HCEC 1CT (cell line): ENCODE data around the gene SCMH1.

Experiments
- DNase-seq: peaks from one replicate; pipeline ENCODE4 v3.0.0-alpha.2; 2017

Gene SCMH1

GRCh38 chr1:41021526-41022308 lies 220.4 kb downstream of the SCMH1 start, which contains the start of gene SLFNL1:
TSS of gene SLFNL1 (minus strand) at chr1:41021725. CDS start at chr1:41020660, 1,065 bp downstream.
- peak; percentile 75 for DNase-seq

DNA sequence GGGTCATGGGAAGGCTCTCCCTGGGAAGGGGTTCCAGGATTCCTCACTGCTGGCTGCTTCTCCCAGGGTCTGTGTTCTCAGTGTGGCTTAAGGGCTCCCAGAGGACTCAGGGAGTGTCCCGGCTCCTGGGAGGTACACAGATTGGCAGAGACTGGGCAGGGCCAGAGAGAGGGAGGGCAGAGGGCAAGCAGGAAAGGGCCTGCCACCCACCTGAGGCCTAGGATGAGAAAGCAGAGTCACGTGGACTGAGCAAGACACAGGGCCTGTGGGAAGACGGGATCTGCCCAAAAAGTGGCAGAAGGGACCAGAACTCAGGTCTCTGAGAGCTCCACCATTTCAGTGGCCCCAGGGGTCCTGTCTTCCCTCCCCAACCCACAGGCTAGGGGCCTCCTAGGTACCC lies 221.5 kb downstream of the SCMH1 start:
- no peak for DNase-seq

GRCh38 chr1:41020109-41020576 lies 222.0 kb downstream of the SCMH1 start:
- no peak for DNase-seq

DNA sequence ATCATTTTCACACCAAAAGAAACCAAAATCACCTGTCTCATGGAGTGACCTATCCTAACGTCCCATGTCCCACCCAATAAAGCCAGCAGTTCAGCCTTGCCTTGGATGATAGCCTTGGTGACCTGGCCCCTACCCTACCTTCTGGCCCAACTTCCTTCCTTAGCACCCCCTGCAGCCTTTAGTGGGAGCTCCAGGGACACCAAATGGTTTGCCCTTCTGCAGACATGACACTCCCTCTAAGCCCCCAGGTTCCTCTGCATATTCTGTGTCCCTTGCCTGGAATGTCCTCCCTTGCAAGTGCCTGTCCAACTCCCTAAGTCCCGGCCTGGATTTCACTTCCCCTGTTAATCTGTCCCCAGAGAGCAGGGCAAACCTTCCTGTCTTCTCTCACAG lies 222.8 kb downstream of the SCMH1 start:
- DNase-seq = no peak

DNA sequence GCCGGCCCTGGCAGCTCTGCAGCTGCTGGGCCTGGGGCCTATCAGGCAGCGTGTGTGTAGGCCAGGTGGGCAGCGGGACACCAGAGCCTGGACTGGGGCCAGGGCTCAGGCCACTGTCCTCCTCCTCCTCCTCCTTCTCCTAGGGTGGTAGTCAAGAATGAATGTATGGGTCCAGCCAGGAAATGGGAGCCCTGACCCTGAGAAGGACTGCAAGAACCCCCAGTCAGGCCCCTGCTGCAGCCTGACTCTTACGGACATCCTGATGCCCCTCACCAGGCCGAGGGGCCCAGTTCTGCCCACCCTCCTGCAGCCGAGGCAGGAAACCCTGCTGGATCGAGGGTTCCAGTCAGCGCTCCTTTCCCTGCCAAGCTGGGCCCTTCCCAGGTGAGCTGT lies 224.1 kb downstream of the SCMH1 start:
- no peak for DNase-seq

DNA sequence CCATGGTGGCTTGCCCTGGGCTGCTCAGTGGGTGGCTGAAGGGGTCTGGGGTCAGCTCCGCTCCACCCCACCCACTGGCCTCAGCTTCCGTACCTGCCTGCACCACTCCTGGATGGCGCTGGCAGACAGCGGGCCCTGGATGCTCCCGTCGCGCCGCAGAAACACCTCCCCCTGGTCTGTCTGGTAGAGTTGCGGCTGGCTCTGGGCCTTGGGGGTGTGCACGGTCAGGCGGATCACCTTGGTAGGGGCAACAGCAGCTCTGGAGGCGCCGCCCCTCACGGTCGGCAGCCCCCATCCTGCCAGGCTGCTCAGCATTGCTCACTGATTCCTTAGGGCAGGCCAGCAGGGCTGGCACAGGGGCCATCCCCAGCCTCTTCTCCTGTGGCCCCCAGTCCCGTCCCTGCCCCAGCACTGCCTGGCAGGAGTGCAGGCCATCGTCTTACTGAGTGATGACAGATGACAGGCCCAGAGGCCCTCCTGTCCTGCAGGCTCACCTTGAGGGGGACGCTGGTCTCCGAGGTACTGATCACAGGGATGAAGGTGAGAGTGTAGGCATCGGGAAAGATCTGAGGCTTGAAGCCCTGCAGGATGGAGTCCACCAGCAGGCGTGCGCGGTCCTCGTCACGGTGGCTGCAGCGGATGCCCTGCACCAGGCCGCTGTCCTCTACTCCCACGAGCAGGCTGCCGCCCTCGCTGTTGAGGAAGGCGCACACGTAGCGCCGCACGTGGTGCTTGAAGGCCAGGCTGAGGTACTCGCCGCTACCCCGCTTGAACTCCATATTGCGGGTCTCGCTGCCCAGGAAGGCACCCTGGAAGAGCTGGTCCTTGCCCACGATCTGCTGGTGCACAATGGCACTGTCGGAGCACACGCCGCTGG lies 224.7 kb downstream of the SCMH1 start:
- DNase-seq = no peak

- DNase-seq = no peak
These were observed 226.1 kb downstream of the SCMH1 start for GRCh38 chr1:41015897-41016470.

DNA sequence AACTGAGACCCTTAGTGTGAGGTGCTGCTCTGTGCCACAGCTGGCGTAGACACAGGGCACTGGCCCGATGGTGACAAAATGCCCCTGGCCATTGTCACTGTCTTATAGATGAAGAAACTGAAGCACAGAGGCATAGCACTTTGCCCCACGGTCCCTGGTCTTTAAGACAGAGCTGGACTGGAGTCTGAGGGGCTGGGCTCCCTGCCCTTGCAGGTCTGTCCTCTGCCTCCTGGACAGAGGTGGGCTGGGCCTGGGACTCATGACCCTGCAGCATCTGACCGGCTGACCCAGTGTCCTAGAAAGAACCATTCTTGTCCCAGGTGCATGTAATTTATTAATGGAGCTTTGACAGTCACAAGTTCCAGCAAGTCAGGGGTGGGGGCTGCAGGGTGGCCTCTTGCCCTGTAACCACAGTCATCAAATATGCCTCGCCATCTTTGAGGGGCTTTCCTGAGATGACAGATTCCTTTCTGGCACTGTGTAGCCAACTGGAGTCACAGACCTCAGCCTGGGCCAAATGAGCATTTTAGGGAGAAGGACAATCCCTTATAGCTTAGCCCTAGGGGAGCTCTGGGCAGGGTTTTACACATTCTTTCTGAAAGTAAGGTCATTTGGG lies 226.7 kb downstream of the SCMH1 start:
- no peak for DNase-seq

DNA sequence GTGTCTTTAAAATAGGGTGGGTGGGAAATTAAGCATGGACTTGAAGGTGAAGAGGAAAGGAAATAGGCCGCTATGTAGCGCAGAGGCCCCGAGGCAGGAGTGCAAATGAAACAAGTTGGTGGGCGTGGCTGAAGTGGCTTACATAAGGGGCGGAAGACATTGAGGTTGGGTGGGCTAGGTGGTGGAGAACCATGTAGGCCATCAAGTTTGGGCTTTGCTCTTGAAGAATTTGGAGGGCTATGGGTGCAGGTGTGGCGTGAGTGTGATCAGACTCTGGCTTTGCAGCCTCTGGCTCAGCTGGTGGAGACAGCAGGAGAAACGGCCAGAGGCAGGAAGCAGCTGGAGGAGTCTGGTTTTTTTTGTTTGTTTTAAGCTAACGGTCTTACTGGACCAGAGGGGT lies 227.2 kb downstream of the SCMH1 start:
- no peak for DNase-seq

GRCh38 chr1:41013796-41014195 lies 228.3 kb downstream of the SCMH1 start:
- DNase-seq = no peak

- DNase-seq = no peak
These were observed 229.1 kb downstream of the SCMH1 start for GRCh38 chr1:41013024-41013423.

- no peak for DNase-seq
These were observed 231.8 kb downstream of the SCMH1 start for GRCh38 chr1:41010345-41010744.

- no peak for DNase-seq
These were observed 232.6 kb downstream of the SCMH1 start for GRCh38 chr1:41009466-41009865.

- DNase-seq = no peak
These were observed 234.9 kb downstream of the SCMH1 start for GRCh38 chr1:41006942-41007865.

- no peak for DNase-seq
These were observed 236.2 kb downstream of the SCMH1 start for GRCh38 chr1:41005876-41006275.

DNA sequence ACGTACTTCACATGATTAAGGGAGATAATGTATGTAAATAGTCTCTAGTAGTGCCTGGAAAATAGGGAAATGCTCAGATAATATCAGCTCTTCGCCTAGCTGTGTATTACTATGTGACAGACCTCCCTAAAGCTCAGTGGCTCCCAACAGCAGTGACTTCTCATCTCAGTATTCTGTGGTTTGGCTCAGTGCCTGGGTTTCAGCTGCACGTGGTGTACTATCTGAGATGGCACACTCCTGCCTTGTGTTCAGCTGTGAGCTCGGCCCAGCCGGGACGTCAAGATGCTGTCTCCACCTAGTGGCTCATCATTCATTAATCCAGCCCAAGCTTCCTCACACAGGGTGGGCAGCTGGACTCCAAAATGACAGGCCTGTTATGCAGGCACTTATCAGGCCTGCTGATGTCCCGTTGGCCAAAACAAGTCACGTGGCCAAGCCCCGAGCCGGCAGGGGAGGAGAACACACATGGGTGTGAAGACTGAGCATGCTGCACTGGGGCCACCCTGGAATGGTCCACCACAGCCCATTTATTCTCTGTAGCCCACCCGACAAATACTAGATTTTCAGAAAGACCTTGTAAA lies 238.4 kb downstream of the SCMH1 start:
- peak; percentile 99 for DNase-seq

GRCh38 chr1:41003127-41003639 lies 238.9 kb downstream of the SCMH1 start:
- no peak for DNase-seq

- no peak for DNase-seq
These were observed 243.4 kb downstream of the SCMH1 start for GRCh38 chr1:40998668-40999067.

DNA sequence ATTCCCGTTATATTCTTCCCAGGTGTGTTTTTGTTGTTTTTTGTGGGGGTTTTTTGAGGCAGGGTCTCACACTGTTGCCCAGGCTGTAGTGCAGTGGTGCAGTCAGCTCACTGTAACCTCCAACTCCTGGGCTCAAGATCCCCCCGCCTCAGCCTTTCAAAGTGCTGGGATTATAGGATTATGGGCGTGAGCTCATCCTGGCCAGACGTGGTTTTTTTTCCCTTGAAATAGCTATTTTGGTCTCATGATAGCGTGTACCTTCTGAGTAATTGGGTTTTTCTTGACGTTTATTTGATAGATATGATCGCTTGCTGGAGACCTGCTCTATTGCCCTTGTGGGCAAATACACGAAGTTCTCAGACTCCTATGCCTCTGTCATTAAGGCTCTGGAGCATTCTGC lies 245.0 kb downstream of the SCMH1 start:
- no peak for DNase-seq

DNA sequence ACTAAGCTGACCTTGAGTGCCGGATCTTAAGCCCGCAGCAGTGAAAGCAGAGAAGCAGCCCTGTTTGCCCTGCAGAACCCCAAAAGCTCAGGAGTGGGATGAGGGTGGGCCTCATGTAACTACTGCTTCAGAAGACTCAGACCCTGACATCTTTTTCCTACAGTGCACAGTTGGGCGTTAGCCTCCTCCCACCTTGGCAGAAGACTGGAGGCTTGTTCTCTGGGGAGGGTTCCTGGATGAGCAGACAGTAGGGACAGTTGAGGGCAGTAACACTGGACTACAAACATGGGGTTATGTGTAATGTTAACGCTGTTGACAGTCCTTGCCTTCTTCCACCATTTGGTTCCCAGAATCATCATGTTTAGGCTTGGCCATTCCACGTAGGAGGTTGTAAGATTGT lies 253.0 kb downstream of the SCMH1 start:
- DNase-seq = no peak

- no peak for DNase-seq
These were observed 253.8 kb downstream of the SCMH1 start for GRCh38 chr1:40988280-40988679.
